Mononuclear cell (primary cell): ENCODE results near the gene ABCC2. TPM values are rescaled to one million over a fixed set of nuclear protein-coding genes. Genes with fewer than 3 reads are reported as not detected.

Experiments
- H3K27me3 ChIP-seq: 2 replicates; pipeline ENCODE4 v1.6.0; 2011; ENCODE audit warnings: low read length, control low read depth; ENCODE audit not compliant: insufficient read depth
- H3K4me1 ChIP-seq: 2 replicates; pipeline ENCODE4 v1.5.1; 2011; ENCODE audit warnings: mild to moderate bottlenecking, low read length, control low read depth; ENCODE audit not compliant: insufficient read depth
- H3K4me3 ChIP-seq: 2 replicates; pipeline ENCODE4 v1.5.1; 2011; ENCODE audit warnings: mild to moderate bottlenecking, low read length, moderate library complexity
- H3K9me3 ChIP-seq: 2 replicates; pipeline ENCODE4 v1.5.1; 2011; ENCODE audit warnings: low read depth, mild to moderate bottlenecking, control low read depth, low read length
- total RNA-seq: library from RNA; depleted of rRNA; stranded (reverse); fragments of >200 nt; gene quantifications from one replicate; pipeline ENCODE4 v1.2.3, GENCODE V29; 2012

The ABCC2 gene
- total RNA-seq, 1 donor, result 2.2 TPM

GRCh38 chr10:99761365-99761764, 21.1 kb upstream of the ABCC2 start:
- no peak overlapping the region for H3K4me3 ChIP-seq
- H3K9me3 ChIP-seq, result no peaks in the 10 kb centered on the region
- no peaks in the 10 kb centered on the region for H3K4me1 ChIP-seq
- no peaks in the 10 kb centered on the region for H3K27me3 ChIP-seq

GRCh38 chr10:99765672-99766301, 16.7 kb upstream of the ABCC2 start:
- Histone ChIP-seq H3K4me1 (no peaks in the 10 kb centered on the region), H3K27me3 (no peaks in the 10 kb centered on the region), H3K9me3 (no peaks in the 10 kb centered on the region), H3K4me3 (no peak overlapping the region)

DNA sequence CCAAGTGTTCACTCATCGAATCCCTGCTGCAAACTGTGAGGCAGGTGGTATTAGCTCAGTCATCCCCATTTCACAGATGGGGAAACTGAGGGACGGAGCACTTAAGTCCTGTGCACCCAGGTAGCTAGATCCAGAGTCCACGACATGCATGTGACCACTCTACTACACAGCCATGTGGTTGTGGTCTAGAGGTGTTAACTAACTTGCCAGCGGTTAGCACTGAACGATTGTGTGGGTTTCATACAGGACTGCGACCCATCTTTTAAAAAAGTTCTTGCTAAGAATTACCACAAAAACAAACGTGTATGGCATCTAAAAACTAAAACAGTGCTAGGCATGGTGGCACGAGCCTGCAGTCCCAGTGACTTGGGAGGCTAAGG, 16.1 kb upstream of the ABCC2 start:
- H3K4me1 ChIP-seq, result no peaks in the 10 kb centered on the region
- no peak overlapping the region for H3K4me3 ChIP-seq
- no peaks in the 10 kb centered on the region for H3K9me3 ChIP-seq
- no peaks in the 10 kb centered on the region for H3K27me3 ChIP-seq

DNA sequence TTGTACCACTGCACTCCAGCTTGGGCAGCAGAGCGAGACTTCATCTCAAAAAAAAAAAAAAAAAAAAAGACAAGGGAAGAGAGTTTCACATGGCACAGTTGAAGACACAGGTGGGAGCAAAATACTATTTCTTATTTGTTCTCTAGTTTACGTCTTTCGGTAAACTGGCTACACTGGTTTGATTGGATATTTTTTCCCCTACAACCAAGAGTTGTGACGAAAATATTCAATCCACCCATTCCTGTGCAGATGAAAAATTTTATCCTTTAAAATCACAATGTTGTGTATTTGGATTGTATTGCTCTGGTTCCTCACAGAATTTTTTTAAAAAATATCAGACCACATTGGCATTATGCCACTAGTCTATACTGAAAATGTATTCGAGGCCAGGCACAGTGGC, 14.5 kb upstream of the ABCC2 start:
- Histone ChIP-seq H3K4me3 (no peak overlapping the region), H3K9me3 (no peaks in the 10 kb centered on the region), H3K4me1 (no peaks in the 10 kb centered on the region), H3K27me3 (no peaks in the 10 kb centered on the region)

- H3K4me1 ChIP-seq, result no peaks in the 10 kb centered on the region
- H3K4me3 ChIP-seq, result no peak overlapping the region
- H3K27me3 ChIP-seq, result no peaks in the 10 kb centered on the region
- no peaks in the 10 kb centered on the region for H3K9me3 ChIP-seq
These were observed 13.9 kb upstream of the ABCC2 start for GRCh38 chr10:99768556-99768955.

DNA sequence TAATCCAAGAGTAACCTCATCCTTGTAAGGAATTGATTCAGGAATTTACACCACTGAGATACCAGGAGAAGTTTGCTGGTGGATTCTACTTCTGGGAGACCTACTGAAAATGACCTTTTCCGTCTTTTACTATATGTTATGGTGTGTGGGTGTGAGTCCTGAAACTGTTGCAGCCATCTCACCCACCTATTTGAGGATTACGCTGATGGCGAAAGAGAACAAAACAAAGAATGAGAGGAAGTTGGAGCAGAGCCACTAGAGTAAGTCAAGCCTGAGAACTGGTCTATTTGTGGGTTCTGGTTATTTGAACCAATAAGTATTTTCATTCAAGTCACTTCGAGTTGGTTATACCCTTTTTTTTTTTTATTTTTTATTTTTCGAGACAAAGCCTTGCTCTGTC, 12.7 kb upstream of the ABCC2 start:
- H3K9me3 ChIP-seq, result no peaks in the 10 kb centered on the region
- H3K27me3 ChIP-seq, result no peaks in the 10 kb centered on the region
- no peak overlapping the region for H3K4me3 ChIP-seq
- no peaks in the 10 kb centered on the region for H3K4me1 ChIP-seq

DNA sequence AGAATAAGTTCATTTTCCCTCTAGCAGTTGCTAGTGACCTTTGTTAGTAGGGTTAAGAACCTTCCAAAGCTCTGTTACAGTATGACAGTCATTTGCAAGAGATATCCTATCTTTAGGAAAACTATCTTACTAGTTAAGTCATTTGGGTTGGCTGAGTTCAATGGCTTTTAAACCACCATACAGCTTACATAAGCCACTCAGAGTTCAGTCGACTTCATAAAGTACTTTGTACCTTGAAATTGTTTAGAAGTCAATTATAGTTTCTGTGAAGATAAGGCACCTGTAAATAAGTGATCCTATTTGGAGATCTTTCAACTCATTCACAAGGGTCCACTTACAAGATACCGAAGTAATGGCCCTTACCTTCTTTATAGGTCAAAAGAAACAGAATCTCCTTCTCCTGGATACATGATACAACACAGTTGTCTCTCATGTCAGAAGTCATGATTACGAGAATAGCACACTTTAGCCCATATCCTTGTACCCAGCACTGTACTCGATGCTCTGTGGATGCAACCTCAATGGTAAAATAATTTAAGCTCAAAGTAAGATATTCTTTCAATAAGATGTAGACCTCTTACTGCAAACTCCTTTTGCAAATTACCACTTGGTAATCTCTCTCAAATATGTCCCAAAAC, 11.9 kb upstream of the ABCC2 start:
- H3K4me3 ChIP-seq, result no peak overlapping the region
- no peaks in the 10 kb centered on the region for H3K9me3 ChIP-seq
- H3K4me1 ChIP-seq, result no peaks in the 10 kb centered on the region
- H3K27me3 ChIP-seq, result no peaks in the 10 kb centered on the region

DNA sequence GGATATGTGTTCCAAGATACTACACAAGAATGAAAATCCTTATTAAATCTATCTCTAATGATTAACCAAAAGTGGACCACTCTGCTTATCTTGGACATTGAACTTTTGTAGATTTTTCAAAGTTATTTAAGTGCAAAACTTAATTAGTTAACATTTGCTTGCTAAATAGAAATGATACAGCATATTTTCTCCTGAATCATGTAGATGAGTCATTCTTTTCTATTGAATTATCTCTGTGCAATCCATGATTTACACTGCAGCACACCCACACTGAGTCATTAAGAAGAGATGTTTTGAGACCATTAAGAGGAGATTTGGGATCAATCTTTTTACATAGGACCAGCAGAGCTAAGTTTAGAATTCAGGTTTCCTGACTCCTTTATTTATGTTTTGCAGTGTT, 6.6 kb upstream of the ABCC2 start:
- Histone ChIP-seq H3K4me1 (peaks cover 31% of the 10 kb centered on the region), H3K9me3 (no peaks in the 10 kb centered on the region), H3K4me3 (no peak overlapping the region), H3K27me3 (no peaks in the 10 kb centered on the region)

DNA sequence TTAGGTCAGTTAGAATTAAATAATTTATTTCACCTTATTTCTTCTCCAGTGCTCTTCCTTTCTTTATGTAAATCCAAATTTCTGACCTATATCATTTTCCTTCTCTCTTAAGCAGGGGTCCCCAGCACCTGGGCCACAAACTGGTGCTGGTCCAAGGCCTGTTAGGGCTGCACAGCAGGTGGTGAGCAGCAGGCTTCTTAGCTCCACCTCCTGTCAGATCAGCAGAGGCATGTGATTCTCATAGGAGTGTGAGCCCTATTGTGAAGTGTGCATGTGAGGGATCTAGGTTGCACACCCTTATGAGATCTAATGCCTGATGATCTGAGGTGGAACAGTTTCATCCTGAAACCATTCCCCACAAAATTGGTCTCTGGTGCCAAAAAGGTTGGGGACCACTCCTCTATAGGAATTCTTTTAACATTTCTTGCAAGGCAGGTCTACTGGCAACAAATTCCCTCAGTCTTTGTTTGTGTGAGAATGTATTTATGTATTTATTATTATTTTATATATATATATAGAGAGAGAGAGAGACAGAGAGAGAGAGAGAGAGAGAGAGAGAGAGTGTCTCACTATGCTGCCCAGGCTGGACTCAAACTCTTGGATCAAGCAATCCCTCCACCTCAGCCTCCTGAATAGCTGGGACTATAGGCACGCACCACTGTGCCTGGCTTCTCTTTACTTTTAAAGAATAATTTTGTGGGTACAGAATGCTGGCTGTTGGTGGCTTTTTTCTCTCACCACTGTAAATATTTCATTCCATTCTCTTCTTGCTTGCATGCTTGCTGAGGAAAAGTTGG, 4.3 kb upstream of the ABCC2 start:
- Histone ChIP-seq H3K4me3 (no peak overlapping the region), H3K27me3 (no peaks in the 10 kb centered on the region), H3K9me3 (no peaks in the 10 kb centered on the region), H3K4me1 (peaks cover 31% of the 10 kb centered on the region)

GRCh38 chr10:99779335-99779734, 3.1 kb upstream of the ABCC2 start:
- H3K9me3 ChIP-seq, result no peaks in the 10 kb centered on the region
- no peaks in the 10 kb centered on the region for H3K27me3 ChIP-seq
- H3K4me1 ChIP-seq, result peaks cover 31% of the 10 kb centered on the region
- H3K4me3 ChIP-seq, result no peak overlapping the region

DNA sequence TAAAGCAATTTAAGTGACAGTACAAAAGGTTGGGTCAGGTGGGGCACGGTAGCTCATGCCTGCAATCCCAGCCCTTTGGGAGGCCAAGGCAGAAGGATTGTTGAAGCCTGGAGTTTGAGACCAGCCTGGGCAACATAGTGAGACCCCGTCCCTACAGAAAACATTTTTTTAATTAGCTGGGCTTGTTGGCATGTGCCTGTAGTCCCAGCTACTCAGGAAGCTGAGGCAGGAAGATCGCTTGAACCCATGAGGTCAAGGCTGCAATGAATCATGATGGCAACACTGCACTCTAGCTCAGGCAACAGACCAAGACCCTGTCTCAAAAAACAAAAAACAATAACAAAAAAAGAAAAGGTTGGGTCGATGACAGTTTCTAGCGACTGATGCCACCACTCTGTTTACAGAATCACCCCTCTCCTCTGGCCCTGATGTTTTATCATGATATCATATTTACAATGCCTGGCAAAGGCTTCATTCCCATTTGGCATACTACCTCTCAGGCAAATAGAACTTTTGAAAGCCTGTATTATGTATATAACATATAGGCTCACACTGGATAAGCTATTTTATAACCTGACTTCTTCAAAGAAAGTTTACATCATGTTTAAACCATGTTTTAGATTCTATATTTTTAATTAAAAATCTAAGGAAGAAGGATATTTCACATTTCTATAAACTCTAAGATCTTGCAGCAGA, 558 bp upstream of the ABCC2 start:
- Histone ChIP-seq H3K4me3 (no peak overlapping the region), H3K27me3 (no peaks in the 10 kb centered on the region), H3K4me1 (peaks cover 22% of the 10 kb centered on the region), H3K9me3 (no peaks in the 10 kb centered on the region)

GRCh38 chr10:99784016-99784726, 1.7 kb downstream of the ABCC2 start:
- H3K9me3 ChIP-seq, result no peaks in the 10 kb centered on the region
- no peaks in the 10 kb centered on the region for H3K27me3 ChIP-seq
- no peak overlapping the region for H3K4me3 ChIP-seq
- H3K4me1 ChIP-seq, result peaks cover 8% of the 10 kb centered on the region

DNA sequence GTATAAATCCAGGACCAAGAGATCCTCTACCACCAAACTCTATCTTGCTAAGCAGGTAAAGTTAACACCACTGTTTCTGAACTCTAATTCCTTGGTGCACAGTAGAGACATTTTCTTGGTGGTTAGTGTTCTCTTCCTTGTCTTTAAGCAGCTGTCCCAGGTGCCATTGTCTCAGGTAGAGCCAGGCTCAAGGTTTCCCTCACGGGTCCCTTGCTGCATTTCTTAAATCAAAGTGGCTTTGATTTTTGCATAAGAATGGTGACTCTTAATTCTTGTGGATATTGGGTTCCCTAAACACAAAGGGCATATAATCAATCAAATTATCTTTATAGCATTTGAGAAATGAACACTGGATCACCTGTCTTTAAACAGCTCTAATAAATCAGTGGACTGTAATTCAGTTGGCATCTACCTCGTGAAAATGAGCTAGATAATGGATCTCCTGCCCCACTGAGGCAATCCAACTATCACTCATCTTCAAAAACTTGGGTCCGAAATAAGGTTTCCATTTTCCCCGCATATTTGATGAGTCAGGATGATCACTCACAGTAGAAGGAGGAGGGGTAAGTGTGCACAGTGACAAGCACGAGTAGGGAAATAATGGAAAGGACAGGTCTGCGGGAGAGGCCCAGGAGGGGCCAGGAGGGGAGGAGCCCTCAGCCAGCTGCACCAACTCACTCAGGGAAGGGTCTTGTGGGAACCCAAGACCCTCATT, 2.4 kb downstream of the ABCC2 start:
- H3K9me3 ChIP-seq, result no peaks in the 10 kb centered on the region
- no peak overlapping the region for H3K4me3 ChIP-seq
- no peaks in the 10 kb centered on the region for H3K27me3 ChIP-seq
- H3K4me1 ChIP-seq, result peaks cover under 1% of the 10 kb centered on the region

GRCh38 chr10:99785646-99786045, 3.2 kb downstream of the ABCC2 start:
- Histone ChIP-seq H3K27me3 (no peaks in the 10 kb centered on the region), H3K9me3 (no peaks in the 10 kb centered on the region), H3K4me1 (no peaks in the 10 kb centered on the region), H3K4me3 (no peak overlapping the region)
